M059J (cell line): ENCODE measurements around the gene ETF1. TPM values are rescaled to one million over a fixed set of nuclear protein-coding genes. Genes with fewer than 3 reads are reported as not detected.
A peak's percentile ranks its signal among the peaks of the same experiment; 100 is the strongest.

Experiments
- DNase-seq: peaks from one replicate; pipeline ENCODE4 v3.0.0-alpha.2; 2012; ENCODE audit warnings: low read depth
- total RNA-seq: library from RNA; depleted of rRNA; stranded (reverse); fragments of >200 nt; shearing (Covaris generic); gene quantifications from 2 replicates; pipeline ENCODE4 v1.2.3, GENCODE V29; 2014

Gene ETF1
- total RNA-seq, 1 experiment from 2014 or later: 91.3 TPM

DNA sequence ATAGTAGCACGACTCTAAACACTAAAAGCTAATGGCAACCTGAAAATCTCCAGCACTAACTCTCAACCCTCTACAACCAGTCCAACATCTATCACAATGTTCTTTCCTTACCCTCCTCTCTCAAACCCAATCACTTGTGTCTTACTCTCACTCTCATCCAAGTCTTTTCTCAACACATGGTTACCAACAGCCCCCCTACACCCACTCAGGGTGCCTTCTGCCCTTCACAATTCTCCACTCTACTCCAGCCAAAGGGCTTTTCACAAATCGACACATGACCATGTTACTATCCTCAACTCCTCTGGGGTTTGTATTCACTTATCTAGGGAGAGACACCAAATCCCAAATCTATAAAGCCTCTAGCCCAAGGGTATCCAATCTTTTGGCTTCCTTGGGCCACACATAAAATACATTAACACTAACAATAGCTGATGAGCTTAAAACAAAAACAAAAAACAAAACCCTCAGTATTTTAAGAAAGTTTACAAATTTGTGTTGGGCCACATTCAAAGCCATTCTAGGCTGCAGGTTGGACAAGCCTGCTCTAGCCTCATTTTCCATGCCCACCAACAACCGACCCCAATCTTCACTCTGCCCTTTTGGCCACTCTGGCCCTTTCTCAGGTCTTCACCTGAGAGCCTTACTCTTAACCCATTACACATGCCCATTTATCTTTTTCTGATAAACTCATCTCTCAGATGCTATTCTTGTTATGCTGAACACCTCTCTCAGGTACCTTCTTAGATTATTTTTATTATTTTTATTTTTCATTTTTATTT lies 20.5 kb upstream of the ETF1 start:
- no peak for DNase-seq

DNA sequence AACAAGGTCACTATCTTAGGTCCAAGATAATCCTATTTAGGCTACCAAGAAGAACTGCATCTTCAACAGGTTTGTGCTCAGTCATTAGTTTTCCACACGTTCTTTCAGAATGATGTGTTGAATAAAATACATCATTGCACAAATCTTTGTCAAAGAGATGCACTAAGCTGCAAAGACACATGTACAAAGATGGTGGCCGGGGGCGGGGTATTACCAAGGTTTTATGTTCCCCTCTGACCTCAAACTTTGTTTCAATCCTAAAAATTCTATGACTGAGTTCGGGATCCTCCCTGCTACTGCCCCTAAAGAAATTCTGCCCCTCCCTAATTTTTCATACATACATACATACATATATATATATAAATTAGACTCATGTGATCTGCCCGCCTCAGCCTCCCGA lies 17.9 kb upstream of the ETF1 start:
- DNase-seq: no peak

DNA sequence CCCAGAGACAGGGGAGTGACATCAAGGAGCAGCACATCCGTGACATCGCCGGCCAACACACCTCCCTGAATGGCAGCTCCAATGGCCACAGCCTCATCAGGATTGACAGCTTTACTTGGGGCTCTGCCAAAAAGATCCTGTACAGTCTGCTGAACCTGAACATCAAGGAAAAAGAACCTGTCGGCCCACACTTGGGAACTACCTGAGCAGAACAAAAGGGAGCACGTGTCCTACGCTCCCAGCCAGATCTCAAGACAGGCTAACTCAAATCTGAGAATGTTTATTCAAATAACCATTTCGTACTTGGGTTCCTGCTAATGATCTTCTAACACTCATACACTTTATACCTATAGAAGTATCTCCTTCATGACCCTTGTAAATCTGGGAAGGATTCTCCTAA lies 16.9 kb upstream of the ETF1 start:
- no peak for DNase-seq

DNA sequence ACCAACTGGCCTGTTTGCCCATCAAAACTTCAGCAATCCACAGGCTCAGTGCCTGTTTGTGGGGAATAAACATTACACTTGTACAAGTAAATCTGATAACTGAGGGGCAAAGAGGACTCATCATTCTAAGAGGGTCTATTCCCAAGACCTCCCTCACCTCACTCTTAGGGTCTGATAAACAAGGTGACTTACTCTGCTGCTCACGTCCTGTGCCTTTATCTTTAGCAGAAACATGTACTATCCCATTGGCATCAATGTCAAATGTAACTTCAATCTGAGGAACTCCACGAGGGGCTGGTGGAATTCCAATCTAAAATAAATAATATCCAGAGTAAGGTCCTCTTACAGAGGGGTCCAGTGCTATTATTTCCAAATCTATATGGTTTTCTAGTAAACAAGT lies 14.6 kb upstream of the ETF1 start:
- no peak for DNase-seq

DNA sequence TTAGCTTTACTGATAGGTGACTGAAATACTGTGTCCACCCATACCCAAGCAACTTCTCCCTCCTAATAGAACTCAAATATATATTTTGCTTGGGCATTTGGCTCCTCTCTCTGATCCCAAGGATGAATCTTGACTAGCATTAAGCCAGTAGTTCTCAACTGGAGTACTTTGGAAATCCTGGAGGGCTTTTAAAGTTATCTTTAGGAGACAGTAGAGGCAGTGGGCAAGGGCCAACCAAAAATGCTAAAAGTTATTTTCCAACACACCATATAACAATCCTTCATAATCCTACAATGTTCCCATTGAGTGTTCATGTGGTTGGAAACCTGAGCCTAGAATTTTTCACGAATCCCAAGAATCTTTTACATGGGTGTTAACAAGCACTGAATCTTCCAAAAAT lies 11.1 kb upstream of the ETF1 start:
- DNase-seq: no peak

DNA sequence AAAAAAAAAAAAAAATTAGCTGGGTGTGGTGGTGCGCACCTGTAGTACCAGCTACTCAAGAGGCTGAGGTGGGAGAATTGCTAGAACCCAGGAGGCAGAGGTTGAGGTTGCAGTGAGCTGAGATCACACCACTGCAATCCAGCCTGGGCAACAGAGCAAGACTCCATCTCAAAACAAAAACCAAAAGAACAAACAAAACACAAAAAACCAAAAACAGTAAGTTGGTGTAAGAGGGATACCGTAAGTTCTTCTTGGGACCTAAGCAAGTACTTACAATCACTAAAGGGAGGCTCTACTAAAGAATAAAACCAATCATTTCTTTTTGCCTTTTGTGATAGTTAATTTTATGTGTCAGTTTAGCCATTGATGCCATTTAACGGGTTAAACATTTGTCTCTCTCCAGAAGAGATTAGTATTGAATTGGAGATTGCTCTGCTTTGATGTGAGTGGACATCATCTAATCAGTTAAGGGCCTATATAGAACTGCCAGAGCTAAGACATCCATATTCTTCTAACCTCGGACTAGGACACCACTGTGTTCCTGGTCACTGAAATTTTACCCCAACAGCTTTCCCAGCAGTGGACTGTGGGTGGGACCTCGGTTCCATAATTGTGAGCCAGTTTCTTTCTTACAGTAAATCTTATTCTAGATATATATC lies 10.5 kb upstream of the ETF1 start:
- DNase-seq: no peak

DNA sequence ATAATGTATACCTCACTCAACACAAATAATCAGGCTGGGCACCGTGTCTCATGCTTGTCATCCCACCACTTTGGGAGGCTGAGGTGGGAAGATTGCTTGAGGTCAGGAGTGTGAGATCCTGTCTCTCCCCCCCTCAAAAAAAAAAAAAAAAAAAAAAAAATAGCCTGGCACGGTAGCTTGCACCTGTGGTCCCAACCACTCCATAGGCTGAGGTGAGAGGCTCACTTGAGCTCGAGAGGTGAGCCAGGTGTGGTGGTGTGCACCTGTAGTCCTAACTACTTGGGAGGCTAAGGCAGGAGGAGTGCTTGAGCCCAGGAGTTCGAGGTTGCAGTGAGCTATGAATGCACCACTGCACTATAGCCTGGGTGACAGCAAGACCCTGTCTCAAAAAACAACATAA lies 9.6 kb upstream of the ETF1 start:
- DNase-seq: no peak

DNA sequence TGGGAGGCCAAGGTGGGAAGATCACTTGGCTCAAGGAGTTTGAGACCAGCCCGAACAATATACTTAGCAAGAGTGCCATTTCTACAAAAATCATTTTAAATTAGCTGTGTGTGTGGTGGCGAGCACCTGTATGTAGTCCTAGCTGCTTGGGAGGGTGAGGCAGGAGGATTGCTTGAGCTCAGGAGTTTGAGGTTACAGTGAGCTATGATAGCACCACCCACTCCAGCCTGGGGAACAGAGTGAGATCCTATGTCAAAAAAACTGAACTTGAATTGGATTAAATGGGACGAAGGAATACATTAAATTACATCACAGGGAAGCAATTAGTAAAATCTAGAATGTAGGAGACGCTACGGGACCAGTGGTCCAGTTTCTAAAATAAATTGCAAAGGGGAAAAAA lies 6.4 kb upstream of the ETF1 start:
- DNase-seq: no peak

DNA sequence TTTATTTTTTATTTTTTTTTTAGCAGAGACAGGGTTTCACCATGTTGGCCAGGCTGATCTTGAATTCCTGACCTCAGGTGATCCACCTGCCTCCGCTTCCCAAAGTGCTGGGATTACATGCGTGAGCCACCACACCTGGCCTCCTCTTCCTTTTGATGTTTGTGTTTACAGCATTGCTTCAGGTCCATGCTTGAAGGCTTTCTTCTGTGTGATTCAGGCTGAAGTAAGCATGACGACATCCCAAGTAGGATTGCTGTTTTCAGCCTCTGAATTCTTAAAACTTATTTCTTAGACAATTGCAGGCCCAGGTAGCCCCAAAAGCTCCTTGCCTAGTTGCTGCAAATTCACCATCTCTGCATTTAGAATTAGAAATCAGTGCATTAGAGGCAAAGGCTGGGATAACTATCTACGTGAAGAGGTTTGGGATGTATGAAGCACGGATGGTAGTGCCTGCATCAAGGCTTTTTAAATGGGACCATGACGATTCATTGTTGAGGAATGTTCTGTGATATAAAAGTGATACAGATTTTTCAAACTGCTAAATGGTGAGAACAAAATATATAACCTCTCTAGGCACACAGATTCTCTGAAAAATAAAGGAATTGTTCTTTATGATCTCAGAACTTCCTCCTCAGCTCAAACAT lies 3.0 kb upstream of the ETF1 start:
- DNase-seq: no peak

DNA sequence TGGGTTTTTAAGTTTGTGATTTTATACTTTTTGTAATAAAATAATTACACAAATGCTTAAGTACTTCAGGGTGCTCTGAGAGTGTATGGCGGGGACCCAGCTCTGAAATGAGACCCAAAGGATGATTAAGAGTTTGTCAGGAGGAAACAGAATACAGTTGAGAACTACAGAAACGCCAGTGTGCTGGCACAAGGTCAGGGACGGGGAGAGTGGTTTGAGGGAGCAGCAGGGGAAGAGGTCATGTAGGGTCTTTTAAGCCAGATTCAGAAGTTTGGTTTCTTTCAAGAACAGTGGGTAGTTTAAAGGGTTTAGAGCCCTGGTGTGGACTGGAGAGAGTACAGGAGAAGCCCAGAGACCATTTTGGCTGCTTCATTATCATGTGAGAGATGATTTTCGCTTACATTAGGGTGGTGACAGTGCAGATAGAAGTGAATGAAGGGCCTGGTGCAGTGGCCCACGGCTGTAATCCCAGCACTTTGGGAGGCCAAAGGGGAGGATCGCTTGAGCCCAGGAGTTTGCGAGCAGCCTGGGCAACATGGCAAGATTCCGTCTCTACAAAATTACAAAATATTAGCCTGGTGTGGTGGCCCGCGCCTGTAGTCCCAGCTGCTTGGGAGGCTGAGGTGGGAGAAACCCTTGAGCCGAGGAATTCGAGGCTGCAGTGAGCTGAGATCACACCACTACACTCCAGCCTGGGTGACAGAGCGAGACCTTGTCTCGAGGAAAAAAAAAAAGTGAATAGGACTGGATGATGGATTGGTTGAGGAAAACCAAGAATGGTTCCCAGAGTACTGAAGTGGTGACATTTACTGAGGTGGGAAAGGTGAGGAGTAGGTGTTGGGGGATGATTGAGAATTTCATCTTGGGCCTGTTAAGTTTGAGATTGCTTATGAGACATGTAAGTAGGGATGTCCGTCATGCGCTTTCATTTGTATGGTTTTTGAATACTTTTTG lies 1.4 kb upstream of the ETF1 start:
- peak; percentile 58 for DNase-seq

DNA sequence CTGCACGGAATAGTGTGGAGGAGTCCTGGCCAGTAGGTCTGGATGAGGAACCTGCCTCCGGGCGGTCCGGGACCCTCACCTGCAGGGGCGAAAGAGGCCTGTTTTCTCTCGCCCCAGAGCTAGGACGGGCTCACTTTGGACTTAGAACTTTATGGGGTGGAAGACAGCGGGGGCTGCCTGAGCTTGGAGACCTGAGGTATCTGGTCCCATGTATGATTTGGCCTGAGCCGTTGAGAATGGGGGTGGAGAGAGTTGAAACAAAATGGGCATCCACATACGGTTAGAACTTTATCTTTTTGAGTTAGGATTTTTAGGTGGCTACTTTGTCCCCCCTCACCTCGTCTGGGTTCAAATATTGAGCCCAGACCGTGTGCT lies 681 bp upstream of the ETF1 start:
- no peak for DNase-seq

DNA sequence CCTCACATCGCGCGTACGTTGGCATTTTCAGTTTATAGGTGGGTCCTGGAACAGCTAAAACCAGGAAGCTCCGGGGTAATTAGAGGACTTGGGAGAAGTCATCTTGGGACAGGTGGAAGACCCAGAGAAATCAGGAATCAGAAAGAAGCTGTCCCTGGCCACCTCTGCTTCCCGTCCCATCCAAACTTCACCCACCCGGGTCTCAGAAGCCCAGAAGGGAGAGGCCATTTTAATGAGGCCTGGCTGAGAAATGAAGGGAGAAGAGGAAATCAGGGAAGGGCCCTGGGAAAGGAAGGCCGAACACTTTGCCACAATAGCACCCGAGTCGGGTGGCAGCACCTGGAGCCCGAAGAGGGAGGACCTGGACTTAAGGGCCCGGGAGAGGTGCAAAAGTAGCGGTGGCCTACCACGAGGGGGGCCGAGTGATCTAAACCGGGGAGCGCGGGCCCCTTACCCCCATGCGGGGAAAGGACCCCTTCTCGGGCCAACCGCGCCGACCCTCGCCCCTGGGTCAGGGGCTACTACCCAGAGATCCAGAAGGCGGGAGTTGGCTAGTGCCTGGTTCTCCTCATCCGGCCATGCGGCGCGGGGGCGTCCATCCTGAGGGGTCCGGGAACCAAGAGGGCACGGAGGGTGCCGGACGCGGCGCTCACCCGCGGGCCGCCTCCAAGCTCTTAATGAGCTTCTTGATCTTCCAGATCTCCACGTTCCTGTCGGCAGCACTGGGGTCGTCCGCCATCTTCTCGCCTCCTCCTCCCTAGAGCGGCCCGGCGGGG lies 668 bp downstream of the ETF1 start:
- peak; percentile 24 for DNase-seq

DNA sequence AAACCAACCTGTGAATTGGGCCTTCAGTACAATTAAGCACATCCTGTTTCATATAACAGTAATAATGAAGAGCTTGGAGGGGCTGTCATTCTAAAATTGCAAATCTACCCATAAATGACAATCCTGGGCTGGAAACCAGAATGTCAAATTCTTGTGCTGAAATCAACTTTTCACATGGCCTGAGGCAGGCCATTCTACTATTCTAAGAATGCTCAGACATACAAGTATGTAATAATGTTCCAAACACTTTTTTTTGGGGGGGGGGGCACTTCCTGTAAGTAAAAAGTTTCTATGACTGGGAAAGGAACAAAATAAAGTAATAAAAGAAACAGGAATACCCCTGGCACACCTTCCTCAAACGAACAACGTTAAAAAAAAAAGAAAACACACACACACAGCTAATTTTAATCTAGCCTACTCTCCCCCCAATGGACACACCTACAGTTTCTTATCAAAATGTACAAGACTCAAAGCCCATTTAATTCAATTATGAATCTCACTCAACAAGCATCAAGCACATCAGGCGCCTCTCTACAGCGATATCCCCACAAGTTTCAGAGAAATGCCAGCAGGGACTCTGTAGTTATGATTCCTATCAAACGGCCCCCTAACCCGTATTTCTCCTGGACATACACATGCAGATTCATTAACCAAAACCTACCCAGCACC lies 1.4 kb downstream of the ETF1 start:
- DNase-seq: no peak

DNA sequence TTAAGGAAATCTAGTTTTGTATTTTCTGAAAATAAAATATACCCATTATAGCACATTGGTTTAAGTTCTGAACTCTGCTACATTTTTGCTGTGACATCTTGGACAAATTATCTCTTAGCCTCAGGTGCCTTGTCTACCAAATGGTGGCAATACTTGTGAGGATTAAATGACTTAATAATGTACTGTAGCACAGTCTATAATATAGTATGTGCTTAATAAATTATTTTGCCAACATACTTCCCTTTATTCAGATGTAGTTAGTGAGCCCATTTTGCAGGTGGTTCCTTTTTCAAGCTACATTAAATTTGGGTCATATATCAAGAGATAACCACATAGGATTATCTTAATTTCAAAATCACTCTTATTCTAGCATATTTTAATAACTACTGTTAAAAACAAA lies 3.2 kb downstream of the ETF1 start:
- DNase-seq: no peak

DNA sequence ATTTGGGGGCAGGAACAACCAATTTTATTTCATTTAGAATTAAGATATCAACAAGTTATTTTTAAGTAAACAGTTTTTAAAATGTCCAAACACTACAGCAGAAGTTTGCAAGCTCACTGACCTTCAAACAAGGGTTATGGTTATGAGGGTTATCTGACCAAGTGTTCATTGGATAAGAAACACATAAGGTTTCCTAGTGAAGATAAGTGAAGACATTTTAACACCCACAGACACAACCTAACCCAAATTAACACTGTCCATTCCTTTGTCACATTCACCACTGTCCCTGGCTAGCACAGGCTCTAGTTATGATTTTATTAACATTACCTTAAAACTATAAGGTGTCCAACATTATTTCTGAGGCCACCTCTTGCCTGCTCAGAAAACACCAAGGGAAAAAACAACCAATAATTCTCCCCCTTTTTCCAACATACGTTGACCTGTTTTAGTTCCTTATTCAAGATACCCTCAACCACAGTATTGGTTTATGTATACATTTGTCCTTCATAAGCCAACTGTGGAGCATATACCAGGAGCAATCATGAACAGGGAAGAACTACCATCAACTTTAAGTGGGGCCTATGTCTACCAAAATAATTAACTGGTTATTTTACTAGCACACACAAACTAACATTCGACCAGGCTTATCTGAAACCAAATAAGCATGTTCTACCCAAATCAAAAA lies 4.0 kb downstream of the ETF1 start:
- DNase-seq: no peak

DNA sequence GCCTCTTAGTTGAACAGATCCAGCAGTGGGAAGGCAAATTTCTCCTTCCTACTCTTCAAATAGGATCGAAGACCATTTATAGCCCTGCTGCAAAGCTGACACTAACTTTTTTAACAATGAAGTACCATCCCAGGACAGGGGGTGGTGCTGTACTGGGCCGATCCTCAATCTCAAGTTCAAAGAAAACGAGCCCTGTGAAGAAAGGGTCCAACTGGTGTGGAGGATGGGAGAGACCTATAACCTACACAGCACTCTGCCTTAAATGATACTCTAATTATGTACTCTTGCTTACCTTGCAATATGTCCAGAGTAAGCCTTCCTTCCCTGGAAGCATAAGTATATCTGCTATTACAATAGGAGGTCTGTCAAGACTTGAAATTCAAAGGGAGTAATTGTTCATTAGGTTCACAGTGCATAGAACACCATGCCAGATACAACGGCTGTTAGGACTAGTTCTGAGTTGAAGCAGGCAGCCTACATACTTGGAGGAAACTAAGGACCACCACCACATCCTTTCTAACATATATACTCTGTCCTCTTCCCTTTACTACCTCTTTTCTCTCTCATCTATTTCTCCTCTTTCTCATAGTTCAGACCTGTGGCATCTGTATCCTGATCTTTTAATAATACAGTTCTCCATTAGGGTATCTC lies 6.2 kb downstream of the ETF1 start:
- no peak for DNase-seq

DNA sequence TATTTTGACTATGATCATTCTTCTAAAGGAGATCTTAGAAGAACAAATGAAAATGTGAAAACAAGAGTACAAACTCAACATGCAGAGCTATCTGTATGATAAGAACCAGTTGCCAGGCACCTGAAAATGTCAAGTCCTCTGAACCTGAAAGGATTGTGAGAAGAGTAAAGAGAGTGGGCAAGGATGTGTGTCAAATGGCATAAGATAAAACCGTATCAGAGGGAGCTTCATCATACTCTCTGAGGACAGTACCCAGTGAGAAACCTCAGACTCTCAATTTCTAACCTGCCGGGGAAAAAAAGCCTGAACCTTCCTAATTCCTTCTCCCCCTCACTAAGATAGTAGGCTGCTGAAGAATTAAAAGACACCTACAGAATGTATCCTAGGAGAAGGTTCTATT lies 6.8 kb downstream of the ETF1 start:
- no peak for DNase-seq

DNA sequence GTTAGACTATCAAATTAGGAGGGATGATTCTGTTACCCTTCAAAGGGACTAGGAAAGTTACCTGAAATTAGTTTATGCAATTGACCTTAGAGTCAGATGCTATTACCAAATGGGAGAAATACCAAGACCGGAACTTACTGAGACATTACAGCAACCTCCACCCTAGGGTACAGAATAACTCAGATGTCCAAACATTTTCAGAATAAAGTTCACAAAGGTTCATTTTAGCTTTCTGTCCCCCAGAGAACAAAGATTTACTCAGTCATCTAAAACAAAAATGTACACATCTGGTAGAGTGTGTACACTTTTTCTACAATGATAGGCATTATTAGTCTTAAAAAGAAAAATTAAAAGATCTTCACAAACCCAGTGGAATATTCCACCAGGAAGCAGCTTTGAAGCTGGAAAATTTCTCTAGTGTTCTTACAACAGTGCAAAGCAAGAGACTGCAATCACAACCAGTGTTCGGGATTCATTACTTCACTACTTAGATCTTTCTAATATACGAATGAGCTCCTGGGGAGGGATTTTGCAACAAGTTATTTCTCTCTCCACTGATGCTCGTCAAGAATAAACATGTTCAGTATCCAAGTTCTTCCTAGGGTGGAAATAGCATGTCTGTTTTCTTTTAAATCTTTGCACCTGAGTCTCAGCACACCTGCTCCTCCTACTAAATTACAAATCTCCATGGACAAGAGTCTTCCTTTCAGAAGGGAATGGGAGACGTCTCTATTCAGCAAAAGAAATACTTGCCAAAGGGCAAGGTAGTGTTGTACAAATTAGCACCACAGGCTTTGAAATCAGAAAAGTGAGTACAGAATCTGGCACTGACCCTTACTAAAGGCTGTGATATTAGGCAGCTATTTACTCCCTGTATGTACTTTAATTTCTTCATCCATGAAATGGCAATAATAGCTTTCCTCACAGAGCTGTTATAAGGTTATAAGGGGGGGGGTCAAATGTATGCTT lies 8.8 kb downstream of the ETF1 start:
- DNase-seq: no peak
